Posterior vena cava (tissue), 2 donors: ENCODE measurements around the gene SRGAP1. TPM values are rescaled to one million over a fixed set of nuclear protein-coding genes. Genes with fewer than 3 reads are reported as not detected.
"Not testable (repeated sequence)": the region's sequence is repeated elsewhere in the genome, so short reads cannot be mapped to it uniquely, and the experiment has no call there.

Experiments used
- DNase-seq: peaks from one replicate; pipeline ENCODE4 v3.0.0-alpha.2; 2020; ENCODE audit warnings: low spot score
- intact Hi-C, 2 donors: fragments of 100-400 bp; cut with DNase I; formaldehyde crosslinking; loops; one replicate each; pipeline versions ENCODE4 v1.14.1 to v1.14.2; 2022 to 2023
- total RNA-seq, 2 donors: library from RNA; stranded (reverse); fragmentation: NEBNext Ultra II Directional; extraction: Animal tissue kit (Norgen Biotek cat#: 25700); gene quantifications; one replicate each; pipeline ENCODE4 v1.2.1, GENCODE V29; 2021
- donor health status: DM: yes; HTN: yes; CAD: no.
- donor health status: DM: yes; HTN: yes; CAD: no.

The SRGAP1 gene
- total RNA-seq, 2 donors from 2014 or later = 11.2 to 16.0 TPM

- no peak for DNase-seq
- intact Hi-C loops = no loop called here
Observed at GRCh38 chr12:64058541-64059265, 214.2 kb downstream of the SRGAP1 start.

GRCh38 chr12:64059685-64060084, 215.2 kb downstream of the SRGAP1 start:
- intact Hi-C loops = no loop called here
- no peak for DNase-seq

DNA sequence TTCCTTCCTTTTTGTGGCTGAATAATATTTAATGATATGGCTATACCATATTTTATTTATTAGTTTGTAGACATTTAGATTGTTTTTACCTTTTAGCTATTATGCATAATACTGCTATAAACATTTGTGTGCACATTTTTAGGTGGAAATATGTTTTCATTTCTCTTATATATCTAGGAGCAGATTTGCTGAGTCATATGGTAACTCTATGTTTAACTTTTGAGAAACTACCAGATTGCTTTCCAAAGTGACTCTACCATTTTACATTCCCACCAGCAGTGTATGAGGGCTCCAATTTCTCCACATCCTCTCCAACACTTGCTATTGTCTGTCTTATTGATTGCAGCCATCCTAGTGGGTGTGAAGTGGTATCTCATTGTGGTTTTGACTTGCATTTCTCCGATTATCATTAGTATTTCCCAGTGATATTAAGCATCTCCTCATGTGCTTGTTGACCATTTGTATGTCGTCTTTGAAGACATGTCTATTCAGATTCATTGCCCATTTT, 217.4 kb downstream of the SRGAP1 start:
- no peak for DNase-seq
- intact Hi-C loops = no loop called here

GRCh38 chr12:64063121-64063520, 218.6 kb downstream of the SRGAP1 start:
- intact Hi-C loops = no loop called here
- no peak for DNase-seq

DNA sequence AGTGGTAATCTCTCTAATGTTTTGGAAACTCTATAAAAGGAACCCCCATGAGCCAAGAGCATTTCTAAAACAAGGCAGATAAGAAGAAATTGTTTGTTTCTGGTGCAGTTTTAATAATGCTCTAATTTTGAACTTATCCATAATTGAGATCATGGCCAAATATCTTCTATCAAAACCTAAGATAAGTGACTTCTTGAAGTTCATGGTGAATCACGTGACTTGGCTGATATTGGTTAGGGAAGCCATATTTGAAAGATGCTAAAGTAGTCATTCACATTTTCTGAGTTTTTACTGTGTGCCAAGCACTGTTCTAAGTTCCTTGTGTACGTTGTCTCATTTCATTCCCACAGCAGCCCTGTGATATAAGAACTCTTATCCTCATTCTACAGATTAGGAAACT, 219.7 kb downstream of the SRGAP1 start:
- intact Hi-C loops = no loop called here
- DNase-seq = no peak

DNA sequence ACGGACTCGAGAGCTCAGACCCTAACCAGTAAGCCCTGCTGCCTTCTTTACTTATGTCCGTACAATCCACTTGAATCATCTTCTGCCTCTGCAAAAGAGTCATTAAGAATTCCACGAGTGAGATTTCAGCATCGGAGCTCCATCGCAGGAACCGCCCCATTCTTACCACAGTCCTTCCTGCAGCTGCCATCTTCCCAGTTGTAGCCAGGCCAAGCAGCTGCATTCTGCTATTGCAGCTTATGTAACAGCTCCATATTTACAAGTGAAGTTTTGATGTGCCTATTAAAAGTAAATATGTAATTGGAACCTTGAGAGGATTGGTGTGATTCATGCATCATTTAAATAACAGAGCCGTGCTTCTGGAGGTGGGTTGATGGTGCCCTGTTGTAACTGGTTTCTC, 220.2 kb downstream of the SRGAP1 start:
- DNase-seq = no peak
- intact Hi-C loops = no loop called here

DNA sequence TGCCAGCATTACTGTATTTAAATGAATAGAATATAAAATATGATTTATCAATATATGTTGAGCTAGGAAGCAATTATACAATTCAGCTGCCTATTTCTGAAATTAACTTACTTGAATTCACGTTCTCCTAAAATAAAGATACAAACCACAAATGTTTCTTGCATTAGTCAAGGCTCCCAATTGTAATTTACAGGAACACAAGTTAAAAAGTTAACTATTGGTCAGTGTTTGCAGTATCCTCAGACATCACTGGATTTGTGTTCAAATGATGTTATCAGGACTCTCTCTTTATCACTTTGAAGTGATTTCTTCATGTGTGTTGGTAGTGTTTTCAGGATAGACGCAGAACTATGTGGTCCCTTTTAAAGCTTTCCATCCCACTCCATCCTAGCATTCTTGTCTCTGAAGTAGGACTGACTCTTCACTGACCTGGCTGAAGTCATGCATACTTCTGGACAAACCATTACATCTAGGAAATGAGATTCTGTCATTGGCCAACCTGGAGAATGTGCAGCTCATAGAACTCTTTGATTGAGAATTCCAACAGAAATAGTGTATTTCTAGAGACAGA, 221.5 kb downstream of the SRGAP1 start:
- intact Hi-C loops = no loop called here
- no peak for DNase-seq

GRCh38 chr12:64066776-64067175, 222.3 kb downstream of the SRGAP1 start:
- intact Hi-C loops = no loop called here
- DNase-seq = no peak

DNA sequence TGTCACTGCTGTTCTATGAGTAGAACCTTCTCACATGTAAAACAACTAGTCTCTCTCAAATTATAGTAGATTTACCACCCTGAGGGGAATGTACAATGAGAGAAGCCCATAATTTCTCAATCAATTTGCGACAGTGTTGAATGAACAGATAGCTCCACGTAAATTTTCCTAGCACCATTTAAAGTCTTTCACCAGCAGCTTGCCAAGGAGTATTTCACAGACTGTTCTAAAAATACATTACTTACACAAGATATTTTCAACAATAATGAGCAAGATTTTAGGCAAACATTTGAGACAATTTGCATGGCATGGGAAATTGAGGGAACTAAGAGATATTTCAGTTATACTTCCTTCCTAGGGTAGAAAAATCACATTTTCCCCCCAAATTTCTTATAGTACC, 226.0 kb downstream of the SRGAP1 start:
- intact Hi-C loops = no loop called here
- no peak for DNase-seq

- no peak for DNase-seq
- intact Hi-C loops = no loop called here
Observed at GRCh38 chr12:64072916-64073575, 228.5 kb downstream of the SRGAP1 start.

GRCh38 chr12:64076565-64076964, 232.1 kb downstream of the SRGAP1 start:
- intact Hi-C loops = not testable (repeated sequence)

DNA sequence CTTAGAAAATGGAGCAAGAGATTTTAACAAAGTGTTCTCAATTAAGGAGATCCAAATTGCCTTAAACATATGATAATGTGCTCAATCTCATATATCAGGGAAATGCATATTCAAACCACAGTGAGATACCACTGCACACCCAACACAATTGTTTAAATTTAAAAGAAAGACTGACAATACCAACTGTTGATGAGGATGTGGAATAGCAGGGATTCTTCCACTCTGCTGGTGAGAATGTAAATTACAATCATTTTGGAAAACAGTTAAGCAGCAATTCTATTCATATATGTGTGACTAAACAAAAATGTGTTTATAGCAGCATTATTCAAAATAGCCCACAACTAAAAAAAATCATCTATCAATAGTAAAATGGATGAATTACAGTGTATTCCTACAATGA, 233.4 kb downstream of the SRGAP1 start:
- intact Hi-C loops = no loop called here
- DNase-seq = no peak

More at GRCh38 chr12:64076565-64076964, 232.1 kb downstream of the SRGAP1 start:
- not testable (repeated sequence) for DNase-seq

- intact Hi-C loops = loop anchor here in 1 of 2 donors (5.0 kb wide), 1 partner anchor 1523 kb away; no protein-coding TSS in a partner anchor
- DNase-seq = no peak
Observed at GRCh38 chr12:64080319-64081007, 236.0 kb downstream of the SRGAP1 start.

DNA sequence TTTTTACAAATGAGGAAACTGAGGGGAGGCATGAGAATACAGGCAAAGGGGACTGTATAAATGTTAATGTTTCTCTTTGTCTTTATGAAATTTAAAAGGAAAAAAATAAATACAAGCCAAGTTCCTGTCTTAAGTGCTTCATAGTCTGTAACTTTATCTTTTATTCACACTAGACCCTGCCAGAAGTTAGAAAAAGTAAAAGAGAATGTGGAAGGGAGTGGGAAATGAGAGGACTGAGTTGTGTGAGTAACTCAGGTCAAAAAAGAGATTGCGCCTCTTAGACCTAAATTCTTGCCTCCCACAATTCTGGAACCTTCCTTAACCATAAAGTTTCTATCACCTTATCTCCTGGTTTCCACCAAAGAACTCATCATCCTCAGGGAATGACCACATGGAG, 236.5 kb downstream of the SRGAP1 start:
- intact Hi-C loops = loop anchor here in 1 of 2 donors (5.0 kb wide), 1 partner anchor 1524 kb away; no protein-coding TSS in a partner anchor
- DNase-seq = no peak

DNA sequence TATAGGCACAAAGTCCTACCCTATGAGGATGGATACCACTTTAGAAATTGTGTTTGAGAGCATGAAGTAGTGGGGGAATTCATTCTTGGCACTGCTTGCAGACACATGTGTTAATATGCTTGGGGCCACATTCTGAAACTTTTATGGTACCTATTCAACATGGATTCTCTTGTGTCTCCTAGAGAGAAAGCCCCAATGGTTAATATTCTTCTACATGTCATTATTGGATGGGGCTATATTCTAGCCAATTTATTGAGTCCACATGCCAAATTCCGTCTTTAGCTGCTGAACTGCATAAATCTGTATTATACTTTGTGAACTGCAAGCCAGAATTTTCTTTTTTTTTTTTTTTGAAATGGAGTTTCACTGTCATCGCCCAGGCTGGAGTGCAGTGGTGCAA, 237.6 kb downstream of the SRGAP1 start:
- intact Hi-C loops = loop anchor here in 1 of 2 donors (5.0 kb wide), 1 partner anchor 1525 kb away; no protein-coding TSS in a partner anchor
- no peak for DNase-seq

DNA sequence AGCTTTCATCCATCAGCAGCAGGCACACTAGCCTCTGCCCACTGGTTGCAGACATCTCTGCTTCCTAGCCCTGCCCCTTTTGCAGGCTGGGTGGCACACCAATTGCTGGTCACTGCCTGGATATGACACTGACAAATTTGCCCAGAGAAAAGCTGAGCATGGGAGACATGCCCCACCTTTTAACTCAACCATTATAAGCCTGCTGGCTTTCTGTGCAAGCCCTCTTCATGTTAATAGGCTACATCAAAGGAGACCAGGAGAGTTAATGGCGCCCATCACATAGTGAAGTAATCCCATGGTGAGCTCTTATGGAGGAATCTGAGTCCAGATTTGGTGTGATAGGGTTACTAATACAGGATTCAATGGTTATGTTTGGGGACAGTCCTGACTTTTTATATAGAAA, 238.4 kb downstream of the SRGAP1 start:
- intact Hi-C loops = loop anchor here in 1 of 2 donors (5.0 kb wide), 1 partner anchor 1526 kb away; no protein-coding TSS in a partner anchor

GRCh38 chr12:64083285-64084210, 239.0 kb downstream of the SRGAP1 start:
- intact Hi-C loops = loop anchor here in 1 of 2 donors (5.0 kb wide), 1 partner anchor 1526 kb away; no protein-coding TSS in a partner anchor
- no peak for DNase-seq

More for the DNA sequence above, 238.4 kb downstream of the SRGAP1 start:
- DNase-seq = no peak

DNA sequence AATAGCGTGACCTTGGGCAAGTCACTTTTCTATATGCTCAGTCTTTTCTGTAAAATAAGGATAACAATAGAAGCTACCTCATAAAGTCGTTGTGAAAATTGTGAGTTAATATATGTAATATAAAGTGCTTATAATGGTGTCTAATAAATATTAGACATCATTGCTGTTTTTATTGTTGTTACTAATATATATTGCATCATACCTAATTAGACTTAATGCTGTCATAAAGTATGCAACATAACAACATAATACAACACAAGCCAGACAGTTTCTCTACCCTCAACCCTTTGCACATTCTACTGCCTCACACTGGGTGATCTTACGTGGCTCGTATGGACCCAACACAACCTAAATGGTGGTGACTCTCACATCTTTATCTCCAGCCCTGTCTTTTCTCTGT, 240.7 kb downstream of the SRGAP1 start:
- no peak for DNase-seq
- intact Hi-C loops = no loop called here
